ENCODE measurements around the gene BCLAF3.

BCLAF3 gene

DNA sequence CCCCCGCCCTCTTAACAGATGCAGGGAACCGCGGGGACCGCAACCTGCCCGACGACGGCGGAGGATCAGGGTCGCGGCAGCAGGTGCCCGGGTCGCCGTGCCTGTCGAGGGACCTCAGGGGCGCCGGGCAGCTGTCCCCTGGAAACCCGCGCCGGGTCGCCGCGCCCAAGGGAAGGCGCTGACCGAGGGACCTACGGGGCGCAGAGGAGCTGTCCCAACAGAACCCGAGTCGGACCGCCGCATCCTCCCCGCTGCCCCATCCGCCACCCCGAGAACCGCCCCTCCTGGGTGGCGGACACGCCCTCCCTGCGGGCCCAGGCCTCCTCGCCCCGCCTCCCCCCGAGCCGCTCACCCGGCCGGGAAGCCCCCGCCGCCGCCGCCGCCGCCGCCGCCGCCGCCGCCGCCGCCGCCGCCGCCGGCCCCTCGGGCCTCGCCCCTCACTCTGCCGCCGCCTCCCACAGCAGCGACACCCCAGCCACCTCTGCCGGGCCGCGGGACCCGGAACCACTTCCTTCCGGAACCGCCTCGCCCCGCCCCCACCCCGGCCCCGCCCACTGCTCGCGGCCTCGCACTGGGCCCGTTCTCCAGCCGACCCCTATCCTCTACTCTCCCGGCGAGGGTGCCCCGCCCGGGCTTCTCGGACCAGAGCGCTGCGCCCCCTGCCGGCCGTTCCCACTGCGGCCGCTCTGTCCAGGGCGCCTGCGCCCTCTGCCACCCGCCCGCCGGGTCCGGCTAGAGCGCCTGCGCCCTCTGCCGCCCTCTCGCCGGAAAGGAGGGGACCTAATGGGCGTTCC, at the start of gene BCLAF3 (continued):
- TF ChIP-seq ZNF624 (tag by site-specific recombination; IDR thresholded peaks at IDR 0.05): no peak
- TF ChIP-seq ZBTB48 (tag by site-specific recombination; IDR thresholded peaks at IDR 0.05): no peak
- TF ChIP-seq ZNF747 (tag by site-specific recombination; IDR thresholded peaks at IDR 0.05): no peak
- no peak for TF ChIP-seq HOXA7 (CRISPR knock-in tag; IDR thresholded peaks at IDR 0.05; ENCODE audit: borderline replicate concordance)
- TF ChIP-seq, protein P1, sequence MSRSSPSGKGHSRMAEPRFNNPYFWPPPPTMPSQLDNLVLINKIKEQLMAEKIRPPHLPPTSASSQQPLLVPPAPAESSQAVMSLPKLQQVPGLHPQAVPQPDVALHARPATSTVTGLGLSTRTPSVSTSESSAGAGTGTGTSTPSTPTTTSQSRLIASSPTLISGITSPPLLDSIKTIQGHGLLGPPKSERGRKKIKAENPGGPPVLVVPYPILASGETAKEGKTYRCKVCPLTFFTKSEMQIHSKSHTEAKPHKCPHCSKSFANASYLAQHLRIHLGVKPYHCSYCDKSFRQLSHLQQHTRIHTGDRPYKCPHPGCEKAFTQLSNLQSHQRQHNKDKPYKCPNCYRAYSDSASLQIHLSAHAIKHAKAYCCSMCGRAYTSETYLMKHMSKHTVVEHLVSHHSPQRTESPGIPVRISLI (tag by site-specific recombination; IDR thresholded peaks at IDR 0.05): no peak
- TF ChIP-seq BCL11B (tag by site-specific recombination; IDR thresholded peaks at IDR 0.05; ENCODE audit: low read depth): no peak
- no peak for TF ChIP-seq ZNF140 (tag by site-specific recombination; IDR thresholded peaks at IDR 0.05)
- TF ChIP-seq, protein P2, sequence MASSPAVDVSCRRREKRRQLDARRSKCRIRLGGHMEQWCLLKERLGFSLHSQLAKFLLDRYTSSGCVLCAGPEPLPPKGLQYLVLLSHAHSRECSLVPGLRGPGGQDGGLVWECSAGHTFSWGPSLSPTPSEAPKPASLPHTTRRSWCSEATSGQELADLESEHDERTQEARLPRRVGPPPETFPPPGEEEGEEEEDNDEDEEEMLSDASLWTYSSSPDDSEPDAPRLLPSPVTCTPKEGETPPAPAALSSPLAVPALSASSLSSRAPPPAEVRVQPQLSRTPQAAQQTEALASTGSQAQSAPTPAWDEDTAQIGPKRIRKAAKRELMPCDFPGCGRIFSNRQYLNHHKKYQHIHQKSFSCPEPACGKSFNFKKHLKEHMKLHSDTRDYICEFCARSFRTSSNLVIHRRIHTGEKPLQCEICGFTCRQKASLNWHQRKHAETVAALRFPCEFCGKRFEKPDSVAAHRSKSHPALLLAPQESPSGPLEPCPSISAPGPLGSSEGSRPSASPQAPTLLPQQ (tag by site-specific recombination; IDR thresholded peaks at IDR 0.05): no peak
- TF ChIP-seq SP2 (tag by site-specific recombination; IDR thresholded peaks at IDR 0.05): peak; percentile 46; the same call in 1 of the 2 replicates
- no peak for TF ChIP-seq PRDM1 (tag by site-specific recombination; IDR thresholded peaks at IDR 0.05)
- no peak for TF ChIP-seq ZNF223 (tag by site-specific recombination; IDR thresholded peaks at IDR 0.05)
- TF ChIP-seq ZNF621 (tag by site-specific recombination; IDR thresholded peaks at IDR 0.05): no peak
- TF ChIP-seq ZNF785 (tag by site-specific recombination; IDR thresholded peaks at IDR 0.05): no peak
- peak; percentile 96; the same call in 1 of the 2 replicates for TF ChIP-seq ZBTB8A (tag by site-specific recombination; IDR thresholded peaks at IDR 0.05)
- no peak for TF ChIP-seq ZNF266 (tag by site-specific recombination; IDR thresholded peaks at IDR 0.05; ENCODE audit: low read depth)
- TF ChIP-seq, protein P3, sequence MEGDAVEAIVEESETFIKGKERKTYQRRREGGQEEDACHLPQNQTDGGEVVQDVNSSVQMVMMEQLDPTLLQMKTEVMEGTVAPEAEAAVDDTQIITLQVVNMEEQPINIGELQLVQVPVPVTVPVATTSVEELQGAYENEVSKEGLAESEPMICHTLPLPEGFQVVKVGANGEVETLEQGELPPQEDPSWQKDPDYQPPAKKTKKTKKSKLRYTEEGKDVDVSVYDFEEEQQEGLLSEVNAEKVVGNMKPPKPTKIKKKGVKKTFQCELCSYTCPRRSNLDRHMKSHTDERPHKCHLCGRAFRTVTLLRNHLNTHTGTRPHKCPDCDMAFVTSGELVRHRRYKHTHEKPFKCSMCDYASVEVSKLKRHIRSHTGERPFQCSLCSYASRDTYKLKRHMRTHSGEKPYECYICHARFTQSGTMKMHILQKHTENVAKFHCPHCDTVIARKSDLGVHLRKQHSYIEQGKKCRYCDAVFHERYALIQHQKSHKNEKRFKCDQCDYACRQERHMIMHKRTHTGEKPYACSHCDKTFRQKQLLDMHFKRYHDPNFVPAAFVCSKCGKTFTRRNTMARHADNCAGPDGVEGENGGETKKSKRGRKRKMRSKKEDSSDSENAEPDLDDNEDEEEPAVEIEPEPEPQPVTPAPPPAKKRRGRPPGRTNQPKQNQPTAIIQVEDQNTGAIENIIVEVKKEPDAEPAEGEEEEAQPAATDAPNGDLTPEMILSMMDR (tag by site-specific recombination; IDR thresholded peaks at IDR 0.05): peak; percentile 86
- TF ChIP-seq KLF1 (tag by site-specific recombination; IDR thresholded peaks at IDR 0.05): peak; percentile 29; the same call in 1 of the 2 replicates
- TF ChIP-seq, protein P4, sequence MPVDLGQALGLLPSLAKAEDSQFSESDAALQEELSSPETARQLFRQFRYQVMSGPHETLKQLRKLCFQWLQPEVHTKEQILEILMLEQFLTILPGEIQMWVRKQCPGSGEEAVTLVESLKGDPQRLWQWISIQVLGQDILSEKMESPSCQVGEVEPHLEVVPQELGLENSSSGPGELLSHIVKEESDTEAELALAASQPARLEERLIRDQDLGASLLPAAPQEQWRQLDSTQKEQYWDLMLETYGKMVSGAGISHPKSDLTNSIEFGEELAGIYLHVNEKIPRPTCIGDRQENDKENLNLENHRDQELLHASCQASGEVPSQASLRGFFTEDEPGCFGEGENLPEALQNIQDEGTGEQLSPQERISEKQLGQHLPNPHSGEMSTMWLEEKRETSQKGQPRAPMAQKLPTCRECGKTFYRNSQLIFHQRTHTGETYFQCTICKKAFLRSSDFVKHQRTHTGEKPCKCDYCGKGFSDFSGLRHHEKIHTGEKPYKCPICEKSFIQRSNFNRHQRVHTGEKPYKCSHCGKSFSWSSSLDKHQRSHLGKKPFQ (tag by site-specific recombination; IDR thresholded peaks at IDR 0.05): no peak
- no peak for TF ChIP-seq ZNF155 (tag by site-specific recombination; IDR thresholded peaks at IDR 0.05)
- TF ChIP-seq, protein P5, sequence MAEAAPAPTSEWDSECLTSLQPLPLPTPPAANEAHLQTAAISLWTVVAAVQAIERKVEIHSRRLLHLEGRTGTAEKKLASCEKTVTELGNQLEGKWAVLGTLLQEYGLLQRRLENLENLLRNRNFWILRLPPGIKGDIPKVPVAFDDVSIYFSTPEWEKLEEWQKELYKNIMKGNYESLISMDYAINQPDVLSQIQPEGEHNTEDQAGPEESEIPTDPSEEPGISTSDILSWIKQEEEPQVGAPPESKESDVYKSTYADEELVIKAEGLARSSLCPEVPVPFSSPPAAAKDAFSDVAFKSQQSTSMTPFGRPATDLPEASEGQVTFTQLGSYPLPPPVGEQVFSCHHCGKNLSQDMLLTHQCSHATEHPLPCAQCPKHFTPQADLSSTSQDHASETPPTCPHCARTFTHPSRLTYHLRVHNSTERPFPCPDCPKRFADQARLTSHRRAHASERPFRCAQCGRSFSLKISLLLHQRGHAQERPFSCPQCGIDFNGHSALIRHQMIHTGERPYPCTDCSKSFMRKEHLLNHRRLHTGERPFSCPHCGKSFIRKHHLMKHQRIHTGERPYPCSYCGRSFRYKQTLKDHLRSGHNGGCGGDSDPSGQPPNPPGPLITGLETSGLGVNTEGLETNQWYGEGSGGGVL (tag by site-specific recombination; IDR thresholded peaks at IDR 0.05): no peak
- TF ChIP-seq KLF9 (tag by site-specific recombination; IDR thresholded peaks at IDR 0.05; ENCODE audit: low read depth): peak; percentile 70
- TF ChIP-seq ZNF792 (tag by site-specific recombination; IDR thresholded peaks at IDR 0.05): no peak
- no peak for TF ChIP-seq ZNF311 (tag by site-specific recombination; IDR thresholded peaks at IDR 0.05; ENCODE audit: borderline replicate concordance)
- TF ChIP-seq TRIM28 (IDR thresholded peaks at IDR 0.05; ENCODE audit: borderline replicate concordance, low read length): no peak
- no peak for TF ChIP-seq ZNF138 (tag by site-specific recombination; IDR thresholded peaks at IDR 0.05; ENCODE audit: borderline replicate concordance)
